ENCODE data around the gene MN1.

Gene MN1

GRCh38 chr22:27782088-27782487 is 19.5 kb downstream of the MN1 start:
- DNase-seq: no peak

- DNase-seq: no peak
Observed at GRCh38 chr22:27780161-27780575, 21.4 kb downstream of the MN1 start.

DNA sequence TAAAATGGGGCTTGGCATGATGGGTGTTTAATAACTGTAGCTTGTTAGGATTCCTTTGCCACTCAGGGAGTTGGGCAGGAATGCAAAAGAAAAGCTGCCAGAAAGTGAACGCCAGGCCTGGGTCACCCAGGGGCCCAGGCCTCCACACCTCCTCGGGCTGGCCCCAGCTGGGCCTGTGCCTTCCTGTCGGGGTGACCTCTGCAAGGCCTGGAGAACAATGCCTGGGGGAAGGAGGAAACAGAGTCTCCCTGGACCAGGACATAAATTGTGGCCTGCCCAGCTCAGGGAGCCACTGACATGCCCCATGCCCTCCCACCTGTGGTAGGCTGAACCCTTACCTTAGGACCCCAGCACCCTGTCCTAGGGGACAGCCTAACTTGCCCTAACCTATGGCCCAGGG is 21.9 kb downstream of the MN1 start:
- no peak for DNase-seq

- no peak for DNase-seq
Observed at GRCh38 chr22:27778294-27779090, 23.1 kb downstream of the MN1 start.

GRCh38 chr22:27777128-27777527 is 24.4 kb downstream of the MN1 start:
- DNase-seq: no peak

DNA sequence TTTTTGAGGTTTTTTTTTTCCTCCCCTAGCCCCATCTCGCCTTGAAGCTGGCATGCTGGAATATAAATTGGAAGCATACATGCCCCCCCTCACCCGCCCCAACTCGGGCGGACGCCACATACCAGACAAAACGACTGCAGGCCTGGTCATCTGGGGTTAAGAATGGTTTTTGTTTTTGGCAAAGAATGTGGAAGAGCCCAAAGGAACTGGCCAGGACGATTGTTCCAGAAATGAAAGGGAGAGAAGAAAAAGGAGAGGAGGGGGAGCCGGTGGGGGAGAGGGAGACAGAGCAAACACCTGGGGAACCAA is 25.0 kb downstream of the MN1 start:
- DNase-seq: no peak

GRCh38 chr22:27775758-27776649 is 25.6 kb downstream of the MN1 start:
- DNase-seq: no peak

DNA sequence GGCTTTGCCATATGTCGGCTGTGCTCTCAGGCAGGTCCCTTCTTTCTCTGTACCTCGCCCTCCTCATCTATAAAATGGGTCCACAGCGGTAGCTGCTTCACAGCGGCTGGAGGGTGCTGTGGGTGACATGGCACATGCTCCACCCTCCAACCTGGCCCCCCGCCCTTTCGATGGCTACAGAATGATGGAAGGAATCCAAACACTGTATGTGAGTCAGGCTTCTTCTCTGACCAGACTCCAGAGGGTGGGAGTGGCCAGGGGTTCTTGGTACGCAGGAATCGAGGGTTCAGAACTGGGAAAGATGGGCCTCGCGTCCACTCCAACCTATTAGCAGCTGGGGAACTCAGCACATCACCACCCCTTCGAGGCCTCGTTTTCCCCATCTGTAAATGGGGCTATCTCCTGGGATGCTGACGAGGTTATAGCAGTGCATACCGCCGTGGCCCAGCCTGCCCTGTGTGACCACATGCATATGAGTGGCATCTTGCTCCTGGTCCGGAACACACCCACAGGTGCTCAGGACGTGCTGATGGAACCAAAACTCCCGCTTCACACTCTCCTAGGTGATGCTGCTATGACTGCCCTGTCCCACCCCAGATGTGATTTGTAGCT is 26.4 kb downstream of the MN1 start:
- no peak for DNase-seq

DNA sequence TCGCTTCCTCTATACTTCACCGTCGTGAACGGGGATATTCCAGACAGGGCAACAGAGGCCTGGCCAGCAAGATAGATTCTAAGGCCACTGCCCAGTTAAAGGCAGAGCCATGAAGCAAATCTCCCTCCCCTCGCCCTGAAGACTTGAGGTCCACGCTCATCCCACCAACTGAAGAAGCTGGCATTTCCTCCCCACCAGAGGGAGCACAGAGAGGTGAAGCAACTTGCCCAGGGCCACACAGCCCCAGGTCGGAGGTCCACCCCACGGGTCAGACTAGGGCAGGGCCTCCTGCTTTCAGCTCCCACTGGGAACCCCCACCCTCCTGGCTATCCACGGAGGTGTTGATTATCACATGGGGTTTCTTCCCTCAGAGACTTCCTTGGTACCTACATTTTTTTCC is 27.4 kb downstream of the MN1 start:
- DNase-seq: no peak

DNA sequence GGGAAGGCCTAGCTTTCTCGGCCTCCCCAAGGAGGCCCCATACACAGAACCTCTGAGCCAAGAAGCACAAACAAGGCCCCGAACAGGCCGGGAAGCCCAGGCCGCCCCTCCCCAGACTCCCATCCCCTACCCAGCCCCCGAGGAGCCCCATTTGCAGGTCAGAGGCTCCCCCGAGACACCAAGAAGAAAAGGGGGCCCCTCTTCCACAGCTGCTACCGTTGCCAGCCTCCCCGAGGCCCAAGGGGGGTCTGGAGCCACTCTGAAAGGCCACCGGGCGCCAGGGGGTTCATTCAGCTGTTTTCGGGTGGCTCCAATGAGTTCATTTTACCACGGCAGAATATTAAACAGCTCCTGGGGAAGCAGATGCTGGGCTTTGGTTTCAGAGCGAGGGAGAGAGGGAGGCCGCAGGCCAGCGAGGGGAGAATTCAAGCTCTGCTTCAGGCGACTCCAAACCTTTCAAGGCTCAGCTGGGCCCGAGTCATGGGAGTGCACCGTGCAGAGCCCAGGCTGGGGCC is 28.5 kb downstream of the MN1 start:
- no peak for DNase-seq

GRCh38 chr22:27772081-27772983 is 29.2 kb downstream of the MN1 start:
- no peak for DNase-seq

GRCh38 chr22:27771637-27772036 is 29.9 kb downstream of the MN1 start:
- DNase-seq: no peak

- DNase-seq: no peak
Observed at GRCh38 chr22:27769012-27769411, 32.5 kb downstream of the MN1 start.

DNA sequence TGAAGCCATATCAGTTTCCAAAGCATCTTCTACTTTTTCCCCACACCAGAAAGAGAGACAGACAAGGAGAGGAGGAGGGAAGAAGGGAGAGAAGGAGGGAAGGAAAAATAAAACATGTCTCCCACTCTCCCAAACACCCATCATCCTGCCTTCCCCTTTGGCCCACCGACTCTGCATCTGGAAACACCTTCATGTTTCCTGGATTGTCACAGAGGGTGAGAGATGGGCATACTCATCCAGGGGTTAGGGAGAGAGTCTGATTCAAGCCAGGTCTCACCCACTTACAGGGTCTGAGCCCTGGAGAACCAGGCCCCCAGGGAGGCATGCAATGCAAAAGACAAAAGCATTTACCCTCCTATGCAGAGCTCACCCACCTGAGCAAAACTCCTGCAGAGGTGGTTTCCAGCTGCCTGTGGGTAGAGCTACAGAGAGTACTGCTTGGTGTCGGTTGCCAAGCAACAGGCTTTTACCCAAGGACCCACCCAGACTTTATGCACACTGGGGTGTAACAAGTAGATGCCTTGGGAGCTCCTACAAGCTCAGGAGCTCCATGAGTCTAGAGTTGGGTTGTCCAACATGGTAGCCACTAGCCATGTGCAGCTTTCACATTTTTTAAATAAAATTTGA is 33.4 kb downstream of the MN1 start:
- DNase-seq: no peak

DNA sequence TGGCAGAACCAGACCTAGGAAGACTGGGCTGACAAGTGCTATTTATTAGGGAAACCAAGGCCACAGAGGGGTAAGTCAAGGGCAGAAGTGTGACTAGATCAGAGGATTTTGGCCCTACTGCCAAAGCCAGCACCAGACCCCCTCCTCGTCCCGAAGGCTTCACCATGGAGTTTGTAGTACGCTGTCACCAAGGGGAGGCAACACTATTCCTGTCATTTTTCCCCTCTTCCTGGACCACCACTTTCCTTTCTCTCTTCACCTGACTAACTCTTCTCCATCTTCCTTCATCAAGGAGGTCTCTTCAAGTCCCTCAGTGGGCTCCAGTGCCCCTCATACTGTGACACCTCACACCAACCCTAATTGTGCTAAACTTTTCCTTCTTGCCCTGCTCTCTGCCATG is 34.9 kb downstream of the MN1 start:
- no peak for DNase-seq

GRCh38 chr22:27765706-27766291 is 35.8 kb downstream of the MN1 start:
- no peak for DNase-seq

DNA sequence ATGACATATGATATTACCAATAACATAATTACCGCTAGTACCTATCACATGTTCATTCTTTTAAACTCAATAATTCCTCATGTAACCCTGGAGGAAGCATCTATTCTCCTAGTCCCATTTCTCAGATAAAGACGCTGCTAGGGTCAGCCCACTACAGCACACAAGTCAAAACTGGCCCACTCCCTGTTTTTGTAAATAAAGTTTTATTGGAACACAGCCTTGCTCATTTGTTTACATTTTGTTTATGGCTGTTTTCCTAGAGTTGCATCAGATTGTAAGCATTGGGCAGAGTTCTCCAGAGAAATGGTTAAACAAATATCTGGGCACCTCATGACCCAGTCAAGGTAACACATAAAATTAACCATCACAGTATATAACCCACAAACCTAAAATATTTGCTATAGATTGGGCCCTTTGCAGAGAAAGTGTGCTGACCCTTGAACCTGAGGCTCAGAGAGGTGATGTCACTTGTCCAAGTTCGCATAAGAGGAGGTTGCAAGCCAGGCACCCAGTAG is 36.8 kb downstream of the MN1 start:
- no peak for DNase-seq

DNA sequence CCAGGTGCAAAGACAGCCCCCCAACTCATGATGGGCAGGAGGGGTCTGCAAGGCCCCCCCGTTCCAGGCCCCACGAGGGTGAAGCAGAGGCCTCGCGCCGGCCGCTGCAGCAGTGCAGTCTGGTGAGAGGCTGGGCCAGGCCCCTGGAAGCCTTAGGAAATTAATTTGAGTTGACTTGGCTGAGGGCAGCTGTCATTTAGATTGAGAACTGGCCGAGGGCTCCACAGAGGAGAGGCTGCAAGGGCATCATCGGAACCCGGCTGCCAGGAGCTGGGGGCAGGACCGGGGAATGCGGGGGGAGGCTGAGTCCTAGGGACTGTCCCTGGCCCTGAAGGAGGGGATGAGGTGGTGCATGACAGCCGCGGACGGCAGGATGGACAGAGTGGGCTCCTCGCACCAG is 39.9 kb downstream of the MN1 start:
- no peak for DNase-seq

GRCh38 chr22:27761000-27761399 is 40.6 kb downstream of the MN1 start:
- DNase-seq: no peak

DNA sequence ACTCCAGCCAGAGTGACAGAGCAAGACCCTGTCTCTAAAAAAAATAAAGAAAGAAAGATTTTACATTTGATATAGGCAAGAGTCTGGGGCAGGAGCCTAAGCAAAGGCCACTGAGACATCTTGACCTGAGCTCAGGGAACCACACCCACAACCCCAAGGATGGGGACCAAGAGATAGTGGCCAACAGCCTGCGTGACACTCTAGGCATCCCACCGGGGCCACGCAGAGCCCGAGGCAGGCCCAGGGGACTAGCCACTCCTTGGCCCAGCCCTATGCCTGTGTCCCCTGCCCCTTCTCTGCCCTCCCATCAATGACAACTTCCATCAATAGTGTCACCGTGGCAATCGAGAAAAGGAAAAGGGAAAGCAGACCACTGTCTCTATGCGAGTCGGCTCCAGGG is 41.1 kb downstream of the MN1 start:
- DNase-seq: no peak

- DNase-seq: no peak
Observed at GRCh38 chr22:27757928-27758525, 43.5 kb downstream of the MN1 start.
